Fibroblast of skin of back (primary cell): ENCODE data around the gene GAD1.

Experiments
- DNase-seq: peaks from one replicate; pipeline ENCODE4 v3.0.0-alpha.2; 2013

GAD1 gene

GRCh38 chr2:170846314-170846713 is 29.6 kb downstream of the GAD1 start:
- no peak for DNase-seq

- DNase-seq = no peak
Measured at GRCh38 chr2:170847716-170848115, 31.0 kb downstream of the GAD1 start.

GRCh38 chr2:170848587-170848986 is 31.9 kb downstream of the GAD1 start:
- DNase-seq = peak; percentile 72

GRCh38 chr2:170850251-170850650 is 33.6 kb downstream of the GAD1 start:
- DNase-seq = no peak

GRCh38 chr2:170851635-170852034 is 34.9 kb downstream of the GAD1 start:
- no peak for DNase-seq

- no peak for DNase-seq
Measured at GRCh38 chr2:170856066-170856465, 39.4 kb downstream of the GAD1 start.

- no peak for DNase-seq
Measured at GRCh38 chr2:170862286-170862902, 45.7 kb downstream of the GAD1 start.

- no peak for DNase-seq
Measured at GRCh38 chr2:170863087-170863486, 46.4 kb downstream of the GAD1 start.

GRCh38 chr2:170869036-170869435 is 52.3 kb downstream of the GAD1 start:
- DNase-seq = no peak

GRCh38 chr2:170869461-170869860 is 52.8 kb downstream of the GAD1 start:
- no peak for DNase-seq

GRCh38 chr2:170873035-170873692 is 56.5 kb downstream of the GAD1 start:
- DNase-seq = peak; percentile 64

GRCh38 chr2:170878066-170878465 is 61.4 kb downstream of the GAD1 start:
- DNase-seq = peak; percentile 8

- no peak for DNase-seq
Measured at GRCh38 chr2:170878505-170878904, 61.8 kb downstream of the GAD1 start.

- DNase-seq = no peak
Measured at GRCh38 chr2:170881840-170882239, 65.2 kb downstream of the GAD1 start.

GRCh38 chr2:170882758-170883157 is 66.1 kb downstream of the GAD1 start:
- no peak for DNase-seq

GRCh38 chr2:170883683-170884082 is 67.0 kb downstream of the GAD1 start:
- no peak for DNase-seq

- DNase-seq = peak; percentile 54
Measured at GRCh38 chr2:170885130-170885791, 68.6 kb downstream of the GAD1 start.

GRCh38 chr2:170886386-170886785 is 69.7 kb downstream of the GAD1 start:
- DNase-seq = peak; percentile 90

GRCh38 chr2:170887496-170887895 is 70.8 kb downstream of the GAD1 start:
- no peak for DNase-seq

- no peak for DNase-seq
Measured at GRCh38 chr2:170887896-170888295, 71.2 kb downstream of the GAD1 start.

GRCh38 chr2:170891893-170892292 is 75.2 kb downstream of the GAD1 start:
- no peak for DNase-seq

GRCh38 chr2:170892391-170892951 is 75.8 kb downstream of the GAD1 start:
- no peak for DNase-seq

GRCh38 chr2:170895023-170895757 is 78.5 kb downstream of the GAD1 start:
- DNase-seq = no peak
